GM19438 (cell line): Measurements from ENCODE around the gene DCK.
"Not testable (repeated sequence)": the region's sequence is repeated elsewhere in the genome, so short reads cannot be mapped to it uniquely, and the experiment has no call there.

Experiments used
- ATAC-seq: cut with Tn5 transposase; IDR thresholded peaks from one replicate; pipeline ENCODE4 v1.9.1; 2021; ENCODE audit warnings: low read depth; ENCODE audit not compliant: unreplicated experiment

The DCK gene

GRCh38 chr4:71053613-71054012, 60.2 kb downstream of the DCK start:
- not testable (repeated sequence) for ATAC-seq

- ATAC-seq: not testable (repeated sequence)
These were observed 66.1 kb downstream of the DCK start for GRCh38 chr4:71059573-71059972.

GRCh38 chr4:71062436-71062835, 69.0 kb downstream of the DCK start:
- no peak for ATAC-seq

- ATAC-seq: no peak
These were observed 70.3 kb downstream of the DCK start for GRCh38 chr4:71063711-71064110.

GRCh38 chr4:71064521-71064920, 71.1 kb downstream of the DCK start:
- no peak for ATAC-seq

GRCh38 chr4:71065991-71066510, 72.6 kb downstream of the DCK start:
- ATAC-seq: no peak

- ATAC-seq: no peak
These were observed 73.6 kb downstream of the DCK start for GRCh38 chr4:71066737-71067716.

GRCh38 chr4:71069063-71069462, 75.6 kb downstream of the DCK start:
- no peak for ATAC-seq

GRCh38 chr4:71070015-71070414, 76.6 kb downstream of the DCK start:
- ATAC-seq: no peak

- no peak for ATAC-seq
These were observed 81.2 kb downstream of the DCK start for GRCh38 chr4:71074452-71075299.
